ENCODE data around the gene ST6GALNAC3.

- TF ChIP-seq L3MBTL2 (conservative IDR thresholded peaks at IDR 0.05): no peak
- TF ChIP-seq TARDBP (IDR thresholded peaks at IDR 0.05): no peak
- no peak for TF ChIP-seq ARNT (IDR thresholded peaks at IDR 0.05)
- TF ChIP-seq FOXM1 (IDR thresholded peaks at IDR 0.05; ENCODE audit: borderline replicate concordance): no peak
- TF ChIP-seq ELF4 (IDR thresholded peaks at IDR 0.05): no peak
- no peak for TF ChIP-seq BHLHE40 (IDR thresholded peaks at IDR 0.05; ENCODE audit: borderline replicate concordance)
- no peak for TF ChIP-seq SUZ12 (IDR thresholded peaks at IDR 0.05)
- no peak for TF ChIP-seq HDGF (IDR thresholded peaks at IDR 0.05; ENCODE audit: borderline replicate concordance)
- TF ChIP-seq PKNOX1 (IDR thresholded peaks at IDR 0.05): no peak
- TF ChIP-seq SP1 (IDR thresholded peaks at IDR 0.05): no peak
- no peak for TF ChIP-seq LEF1 (IDR thresholded peaks at IDR 0.05; ENCODE audit: borderline replicate concordance)
- no peak for TF ChIP-seq FOXK2 (IDR thresholded peaks at IDR 0.05)
- no peak for TF ChIP-seq FOXA1 (IDR thresholded peaks at IDR 0.05)
Observed at GRCh38 chr1:76262601-76263000, 188.1 kb downstream of the ST6GALNAC3 start.

Measured in HEK293T (cell line).